Erythroblast (primary cell): ENCODE measurements around the gene MAP4K2.

Experiments used
- DNase-seq, 2 experiments: peaks; one replicate each; lab custom pipeline; 2025; lab: John Stamatoyannopoulos, UW
- GATA1 ChIP-seq: IDR thresholded peaks from 2 replicates; pipeline ENCODE4 v1.6.1; 2011; ENCODE audit warnings: low read depth, mild to moderate bottlenecking, control low read depth, low read length, moderate library complexity
- POLR2A ChIP-seq: IDR thresholded peaks from 2 replicates; pipeline ENCODE4 v1.6.1; 2011; ENCODE audit warnings: mild to moderate bottlenecking, low read length

Gene MAP4K2

DNA sequence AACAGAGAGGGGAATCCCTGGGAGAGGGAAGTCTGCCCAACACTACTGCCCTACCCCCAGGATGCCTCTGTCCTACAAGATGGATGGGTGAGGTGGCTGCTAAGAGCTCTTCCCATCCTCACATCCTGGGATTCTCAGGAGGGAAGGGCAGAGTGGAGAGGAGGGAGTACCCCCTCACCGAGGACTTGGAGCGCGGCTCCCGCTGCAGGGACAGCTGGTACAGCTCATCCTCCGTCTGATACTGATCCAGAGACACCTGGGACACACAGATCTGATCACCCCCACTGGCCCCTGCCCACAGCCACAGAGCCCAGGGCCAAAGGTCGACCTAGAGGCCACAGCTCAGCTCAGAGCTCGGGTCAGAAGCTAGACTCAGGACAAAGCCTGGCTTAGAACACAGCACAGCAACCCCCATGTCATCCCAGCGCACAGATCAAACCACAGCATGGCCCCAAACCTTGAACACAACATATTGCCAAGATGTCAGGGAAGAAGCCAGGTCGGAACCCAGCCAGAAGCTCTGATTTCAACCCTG lies 67.2 kb downstream of the MAP4K2 start:
- no peak for TF ChIP-seq POLR2A
- TF ChIP-seq GATA1: no peak

More for the DNA sequence above, 67.2 kb downstream of the MAP4K2 start:
- DNase-seq: no peak
